Neural cell (in vitro differentiated cells): ENCODE measurements around the gene HNRNPF. TPM values are rescaled to one million over a fixed set of nuclear protein-coding genes. Genes with fewer than 3 reads are reported as not detected.

Experiments
- H2AFZ ChIP-seq: fragments of 200-600, 300-800 bp; sonication (generic), shearing (Covaris generic); 2 replicates; pipeline ENCODE4 v1.6.0; 2014; ENCODE audit warnings: low read depth, mild to moderate bottlenecking, antibody characterized with exemption, low read length, moderate library complexity
- H3F3A ChIP-seq: fragments of 200-600 bp; shearing (Covaris generic); 2 replicates; pipeline ENCODE4 v1.6.1; 2016; ENCODE audit warnings: mild to moderate bottlenecking, moderate library complexity, mixed read lengths, antibody characterized with exemption, low read length; ENCODE audit not compliant: insufficient read depth, poor library complexity, severe bottlenecking
- H3K27ac ChIP-seq: fragments of 200-600, 300-800 bp; sonication (generic), shearing (Covaris generic); 2 replicates; pipeline ENCODE4 v1.5.1; 2014; ENCODE audit warnings: mild to moderate bottlenecking, low read length, moderate library complexity
- H3K27me3 ChIP-seq: fragments of 300-800, 200-600 bp; sonication (generic), shearing (Covaris generic); 2 replicates; pipeline ENCODE4 v1.6.0; 2014; ENCODE audit warnings: mild to moderate bottlenecking, low read depth, low read length, moderate library complexity; ENCODE audit not compliant: insufficient read depth
- H3K36me3 ChIP-seq: fragments of 300-800, 200-600 bp; sonication (generic), shearing (Covaris generic); 2 replicates; pipeline ENCODE4 v1.5.1; 2014; ENCODE audit warnings: mild to moderate bottlenecking, antibody characterized with exemption, low read length, moderate library complexity; ENCODE audit not compliant: insufficient read depth
- H3K4me2 ChIP-seq: fragments of 300-800, 200-600 bp; sonication (generic), shearing (Covaris generic); 2 replicates; pipeline ENCODE4 v1.6.0; 2014; ENCODE audit warnings: mild to moderate bottlenecking, low read length
- H3K4me3 ChIP-seq: fragments of 300-800, 200-600 bp; sonication (generic), shearing (Covaris generic); 2 replicates; pipeline ENCODE4 v1.5.1; 2014; ENCODE audit warnings: mild to moderate bottlenecking, low read length, moderate library complexity
- H3K79me2 ChIP-seq: fragments of 200-600 bp; shearing (Covaris generic); replicated peaks from 2 replicates; pipeline ENCODE4 v1.6.0; 2014; ENCODE audit warnings: mild to moderate bottlenecking, low read length, moderate library complexity; ENCODE audit not compliant: insufficient read depth
- H3K9ac ChIP-seq: fragments of 300-800, 200-600 bp; sonication (generic), shearing (Covaris generic); 2 replicates; pipeline ENCODE4 v1.6.1; 2016; ENCODE audit warnings: mild to moderate bottlenecking, low read length, mixed read lengths
- H3K9me2 ChIP-seq: fragments of 200-600 bp; shearing (Covaris generic); 2 replicates; pipeline ENCODE4 v1.6.1; 2016; ENCODE audit warnings: mild to moderate bottlenecking, low read length, mixed read lengths; ENCODE audit not compliant: insufficient read depth
- H3K9me3 ChIP-seq: fragments of 200-600, 300-800 bp; sonication (generic), shearing (Covaris generic); 2 replicates; pipeline ENCODE4 v1.6.1; 2016; ENCODE audit warnings: mild to moderate bottlenecking, mixed run types, low read length, moderate library complexity, mixed read lengths
- H4K20me1 ChIP-seq: fragments of 200-600 bp; shearing (Covaris generic); 2 replicates; pipeline ENCODE4 v1.6.1; 2016; ENCODE audit warnings: mild to moderate bottlenecking, mixed run types; ENCODE audit not compliant: insufficient read depth
- EP300 ChIP-seq: fragments of 450-650 bp; conservative IDR thresholded peaks from 2 replicates; pipeline ENCODE4 v1.6.1; 2014; ENCODE audit warnings: antibody characterized with exemption, mild to moderate bottlenecking, moderate library complexity; ENCODE audit not compliant: poor library complexity, severe bottlenecking
- EZH2 ChIP-seq: fragments of 200-600, 300-800 bp; shearing (Covaris generic), sonication (generic); IDR thresholded peaks from 2 replicates; pipeline ENCODE4 v1.6.1; 2014; ENCODE audit warnings: antibody characterized with exemption, low read length, borderline replicate concordance, mild to moderate bottlenecking; ENCODE audit not compliant: insufficient read depth, poor library complexity, severe bottlenecking
- MXI1 ChIP-seq: fragments of 450-650 bp; conservative IDR thresholded peaks from 2 replicates; pipeline ENCODE4 v1.6.1; 2014; ENCODE audit warnings: antibody characterized with exemption, mild to moderate bottlenecking; ENCODE audit not compliant: poor library complexity, severe bottlenecking
- POLR2AphosphoS5 ChIP-seq: IDR thresholded peaks from 2 replicates; pipeline ENCODE4 v1.6.1; 2012
- RAD21 ChIP-seq: fragments of 450-650 bp; conservative IDR thresholded peaks from 2 replicates; pipeline ENCODE4 v1.6.1; 2014; ENCODE audit warnings: antibody characterized with exemption, mild to moderate bottlenecking, moderate library complexity
- SMC3 ChIP-seq: fragments of 450-650 bp; conservative IDR thresholded peaks from 2 replicates; pipeline ENCODE4 v1.6.1; 2014; ENCODE audit warnings: antibody characterized with exemption, mild to moderate bottlenecking, moderate library complexity; ENCODE audit not compliant: poor library complexity
- TAF1 ChIP-seq: IDR thresholded peaks from 2 replicates; pipeline ENCODE4 v1.6.1; 2012; ENCODE audit warnings: low read depth
- polyA plus RNA-seq: library from polyadenylated mRNA; depleted of rRNA; stranded (reverse); fragments of >200 nt; gene quantifications from 2 replicates; pipeline ENCODE4 v1.2.3, GENCODE V29; 2014
- TF ChIP-seq, protein P1 (sequence below): fragments of 450-650 bp; IDR thresholded peaks from 2 replicates; pipeline ENCODE4 v1.5.1; 2014; ENCODE audit warnings: antibody characterized with exemption, mild to moderate bottlenecking, moderate library complexity; ENCODE audit not compliant: poor library complexity, severe bottlenecking
- TF ChIP-seq, protein P2 (sequence below): IDR thresholded peaks from 2 replicates; pipeline ENCODE4 v1.6.1; 2012; ENCODE audit warnings: borderline replicate concordance

The HNRNPF gene
- polyA plus RNA-seq, 1 donor from 2014 or later = 65.0 TPM

DNA sequence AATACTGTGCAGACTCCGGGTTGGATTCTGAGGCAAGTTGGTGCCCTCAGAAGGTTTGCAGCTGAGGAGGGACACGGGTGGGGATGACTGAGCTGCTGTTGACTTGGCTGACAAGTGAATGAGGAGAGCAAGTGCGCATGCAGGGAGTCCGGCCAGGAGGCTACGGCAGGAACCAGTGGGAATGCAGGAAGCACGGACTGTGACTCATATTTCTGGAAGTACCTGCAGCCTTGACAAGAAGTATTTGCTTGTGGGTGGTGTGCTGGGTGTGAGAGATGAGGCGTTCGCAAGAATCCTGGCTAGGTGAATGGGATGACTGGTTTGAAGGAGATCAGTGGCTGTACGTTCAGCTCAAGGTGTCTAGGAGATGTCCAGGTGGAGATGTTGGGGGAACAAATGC is 68.4 kb downstream of the HNRNPF start:
- no peak overlapping the region for H3K4me2 ChIP-seq
- TF ChIP-seq EZH2 (no peak), POLR2AphosphoS5 (no peak), MXI1 (no peak)
- H3K27me3 ChIP-seq = no peaks in the 10 kb centered on the region
- H3K9me2 ChIP-seq = no peaks in the 10 kb centered on the region
- no peak overlapping the region for H3K27ac ChIP-seq
- H3K4me3 ChIP-seq = no peak overlapping the region
- no peaks in the 10 kb centered on the region for H4K20me1 ChIP-seq
- H3K36me3 ChIP-seq = no peaks in the 10 kb centered on the region
- H3K9me3 ChIP-seq = no peaks in the 10 kb centered on the region
- no peak overlapping the region for H3K9ac ChIP-seq
- no peaks in the 10 kb centered on the region for H3F3A ChIP-seq
- no peak overlapping the region for H2AFZ ChIP-seq
- H3K79me2 ChIP-seq = no peaks in the 10 kb centered on the region

GRCh38 chr10:43340101-43340500 is 68.9 kb downstream of the HNRNPF start:
- Histone ChIP-seq H4K20me1 (no peaks in the 10 kb centered on the region), H3K9me3 (no peaks in the 10 kb centered on the region), H3K27me3 (no peaks in the 10 kb centered on the region), H3K4me3 (no peak overlapping the region), H3K79me2 (no peaks in the 10 kb centered on the region), H3K9me2 (no peaks in the 10 kb centered on the region), H3K9ac (no peak overlapping the region), H3K4me2 (no peak overlapping the region), H3K36me3 (no peaks in the 10 kb centered on the region), H3K27ac (no peak overlapping the region), H3F3A (no peaks in the 10 kb centered on the region), H2AFZ (no peak overlapping the region)
- TF ChIP-seq POLR2AphosphoS5 (no peak), EP300 (no peak), EZH2 (no peak), SMC3 (no peak), TAF1 (no peak), MXI1 (no peak), RAD21 (no peak)
- TF ChIP-seq, protein P1, sequence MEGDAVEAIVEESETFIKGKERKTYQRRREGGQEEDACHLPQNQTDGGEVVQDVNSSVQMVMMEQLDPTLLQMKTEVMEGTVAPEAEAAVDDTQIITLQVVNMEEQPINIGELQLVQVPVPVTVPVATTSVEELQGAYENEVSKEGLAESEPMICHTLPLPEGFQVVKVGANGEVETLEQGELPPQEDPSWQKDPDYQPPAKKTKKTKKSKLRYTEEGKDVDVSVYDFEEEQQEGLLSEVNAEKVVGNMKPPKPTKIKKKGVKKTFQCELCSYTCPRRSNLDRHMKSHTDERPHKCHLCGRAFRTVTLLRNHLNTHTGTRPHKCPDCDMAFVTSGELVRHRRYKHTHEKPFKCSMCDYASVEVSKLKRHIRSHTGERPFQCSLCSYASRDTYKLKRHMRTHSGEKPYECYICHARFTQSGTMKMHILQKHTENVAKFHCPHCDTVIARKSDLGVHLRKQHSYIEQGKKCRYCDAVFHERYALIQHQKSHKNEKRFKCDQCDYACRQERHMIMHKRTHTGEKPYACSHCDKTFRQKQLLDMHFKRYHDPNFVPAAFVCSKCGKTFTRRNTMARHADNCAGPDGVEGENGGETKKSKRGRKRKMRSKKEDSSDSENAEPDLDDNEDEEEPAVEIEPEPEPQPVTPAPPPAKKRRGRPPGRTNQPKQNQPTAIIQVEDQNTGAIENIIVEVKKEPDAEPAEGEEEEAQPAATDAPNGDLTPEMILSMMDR = no peak
- TF ChIP-seq, protein P2, sequence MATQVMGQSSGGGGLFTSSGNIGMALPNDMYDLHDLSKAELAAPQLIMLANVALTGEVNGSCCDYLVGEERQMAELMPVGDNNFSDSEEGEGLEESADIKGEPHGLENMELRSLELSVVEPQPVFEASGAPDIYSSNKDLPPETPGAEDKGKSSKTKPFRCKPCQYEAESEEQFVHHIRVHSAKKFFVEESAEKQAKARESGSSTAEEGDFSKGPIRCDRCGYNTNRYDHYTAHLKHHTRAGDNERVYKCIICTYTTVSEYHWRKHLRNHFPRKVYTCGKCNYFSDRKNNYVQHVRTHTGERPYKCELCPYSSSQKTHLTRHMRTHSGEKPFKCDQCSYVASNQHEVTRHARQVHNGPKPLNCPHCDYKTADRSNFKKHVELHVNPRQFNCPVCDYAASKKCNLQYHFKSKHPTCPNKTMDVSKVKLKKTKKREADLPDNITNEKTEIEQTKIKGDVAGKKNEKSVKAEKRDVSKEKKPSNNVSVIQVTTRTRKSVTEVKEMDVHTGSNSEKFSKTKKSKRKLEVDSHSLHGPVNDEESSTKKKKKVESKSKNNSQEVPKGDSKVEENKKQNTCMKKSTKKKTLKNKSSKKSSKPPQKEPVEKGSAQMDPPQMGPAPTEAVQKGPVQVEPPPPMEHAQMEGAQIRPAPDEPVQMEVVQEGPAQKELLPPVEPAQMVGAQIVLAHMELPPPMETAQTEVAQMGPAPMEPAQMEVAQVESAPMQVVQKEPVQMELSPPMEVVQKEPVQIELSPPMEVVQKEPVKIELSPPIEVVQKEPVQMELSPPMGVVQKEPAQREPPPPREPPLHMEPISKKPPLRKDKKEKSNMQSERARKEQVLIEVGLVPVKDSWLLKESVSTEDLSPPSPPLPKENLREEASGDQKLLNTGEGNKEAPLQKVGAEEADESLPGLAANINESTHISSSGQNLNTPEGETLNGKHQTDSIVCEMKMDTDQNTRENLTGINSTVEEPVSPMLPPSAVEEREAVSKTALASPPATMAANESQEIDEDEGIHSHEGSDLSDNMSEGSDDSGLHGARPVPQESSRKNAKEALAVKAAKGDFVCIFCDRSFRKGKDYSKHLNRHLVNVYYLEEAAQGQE = no peak

- Histone ChIP-seq H3K9ac (no peak overlapping the region), H3K27me3 (no peaks in the 10 kb centered on the region), H3K36me3 (no peaks in the 10 kb centered on the region), H3K9me3 (no peaks in the 10 kb centered on the region), H4K20me1 (no peaks in the 10 kb centered on the region), H3K9me2 (no peaks in the 10 kb centered on the region), H3K4me3 (no peak overlapping the region), H3K79me2 (no peaks in the 10 kb centered on the region), H3K27ac (no peak overlapping the region), H3K4me2 (no peak overlapping the region), H2AFZ (no peak overlapping the region), H3F3A (no peaks in the 10 kb centered on the region)
- TF ChIP-seq, protein P1 = no peak
- no peak for TF ChIP-seq MXI1
- no peak for TF ChIP-seq RAD21
- no peak for TF ChIP-seq EZH2
- TF ChIP-seq, protein P2 = no peak
Observed at GRCh38 chr10:43339136-43339535, 69.8 kb downstream of the HNRNPF start.
